Measurements from ENCODE around the gene AHSP.

Gene AHSP

GRCh38 chr16:31528523-31529107 lies 915 bp downstream of the AHSP start:
- peak overlapping the region; percentile 50 for H3K4me3 ChIP-seq (ENCODE audit: low read depth, low read length)
- CTCF ChIA-PET, result interaction anchor here (1.2 to 1.5 kb wide), 2 partner anchors 18 to 340 kb away, joined by 3 read pairs; no protein-coding TSS in a partner anchor
- no peak for DNase-seq (ENCODE audit: low read depth, low spot score)
- no peak for TF ChIP-seq CTCF (IDR thresholded peaks at IDR 0.05; ENCODE audit: insufficient read depth, low read length, missing control alignments)
- POLR2A ChIA-PET, result interaction anchor here (1.5 kb wide), 1 partner anchor 20 kb away, joined by 8 read pairs; the partner anchor contains the start of gene RUSF1

- TF ChIP-seq CTCF (IDR thresholded peaks at IDR 0.05; ENCODE audit: insufficient read depth, low read length, missing control alignments), result no peak
- POLR2A ChIA-PET, result interaction anchor here (1.5 kb wide), 1 partner anchor 21 kb away, joined by 8 read pairs; the partner anchor contains the start of gene RUSF1
- H3K4me3 ChIP-seq (ENCODE audit: low read depth, low read length), result peak overlapping the region; percentile 50
- DNase-seq (ENCODE audit: low read depth, low spot score), result peak; percentile 9
- CTCF ChIA-PET, result interaction anchor here (1.2 to 1.5 kb wide), 2 partner anchors 19 to 339 kb away, joined by 3 read pairs; no protein-coding TSS in a partner anchor
These were observed 1.6 kb downstream of the AHSP start for GRCh38 chr16:31529108-31529936.

- no peak for TF ChIP-seq CTCF (IDR thresholded peaks at IDR 0.05; ENCODE audit: insufficient read depth, low read length, missing control alignments)
- no peak for DNase-seq (ENCODE audit: low read depth, low spot score)
- H3K4me3 ChIP-seq (ENCODE audit: low read depth, low read length), result peak overlapping the region; percentile 49
- POLR2A ChIA-PET, result interaction anchor here (1.5 kb wide), 1 partner anchor 21 kb away, joined by 8 read pairs; the partner anchor contains the start of gene RUSF1
- CTCF ChIA-PET, result interaction anchor here (1.2 kb wide), 1 partner anchor 19 kb away, joined by 3 read pairs; no protein-coding TSS in a partner anchor
These were observed 2.2 kb downstream of the AHSP start for GRCh38 chr16:31529937-31530312.

GRCh38 chr16:31530405-31530804 lies 2.7 kb downstream of the AHSP start:
- ChIA-PET CTCF (no interaction called here), POLR2A (no interaction called here)
- TF ChIP-seq CTCF (IDR thresholded peaks at IDR 0.05; ENCODE audit: insufficient read depth, low read length, missing control alignments), result no peak
- DNase-seq (ENCODE audit: low read depth, low spot score), result no peak
- no peak overlapping the region for H3K4me3 ChIP-seq (ENCODE audit: low read depth, low read length)

GRCh38 chr16:31531096-31531495 lies 3.4 kb downstream of the AHSP start:
- DNase-seq (ENCODE audit: low read depth, low spot score), result no peak
- ChIA-PET POLR2A (no interaction called here), CTCF (no interaction called here)
- TF ChIP-seq CTCF (IDR thresholded peaks at IDR 0.05; ENCODE audit: insufficient read depth, low read length, missing control alignments), result no peak
- no peak overlapping the region for H3K4me3 ChIP-seq (ENCODE audit: low read depth, low read length)

- no peak for DNase-seq (ENCODE audit: low read depth, low spot score)
- CTCF ChIA-PET, result no interaction called here
- TF ChIP-seq CTCF (IDR thresholded peaks at IDR 0.05; ENCODE audit: insufficient read depth, low read length, missing control alignments), result no peak
- POLR2A ChIA-PET, result no interaction called here
- H3K4me3 ChIP-seq (ENCODE audit: low read depth, low read length), result no peak overlapping the region
These were observed 4.4 kb downstream of the AHSP start for GRCh38 chr16:31532120-31532519.
